Muscle layer of colon (tissue), 2 donors: ENCODE measurements around the gene PINLYP.

Experiments used
- H3K27ac ChIP-seq: one replicate; pipeline ENCODE4 v1.7.0; 2013; ENCODE audit warnings: low read depth, mild to moderate bottlenecking, low read length, moderate library complexity
- H3K27me3 ChIP-seq, 2 donors: one replicate each; pipeline ENCODE4 v1.7.0; 2013; ENCODE audit warnings: low read length in 2 of 2, mild to moderate bottlenecking in 2 of 2; ENCODE audit not compliant: insufficient read depth in 2 of 2, control insufficient read depth in 1 of 2
- H3K36me3 ChIP-seq: one replicate; pipeline ENCODE4 v1.7.0; 2013; ENCODE audit warnings: mild to moderate bottlenecking, low read length; ENCODE audit not compliant: insufficient read depth
- H3K4me1 ChIP-seq: one replicate; pipeline ENCODE4 v1.7.0; 2013; ENCODE audit warnings: mild to moderate bottlenecking, low read length; ENCODE audit not compliant: insufficient read depth
- H3K4me3 ChIP-seq, 2 donors: one replicate each; pipeline ENCODE4 v1.7.0; 2013; ENCODE audit warnings: low read length in 2 of 2, low read depth in 1 of 2, mild to moderate bottlenecking in 1 of 2, moderate library complexity in 1 of 2
- H3K9ac ChIP-seq: one replicate; pipeline ENCODE4 v1.7.0; 2013; ENCODE audit warnings: low read length
- H3K9me3 ChIP-seq: one replicate; pipeline ENCODE4 v1.7.0; 2013; ENCODE audit warnings: mild to moderate bottlenecking, low read length
- donor health status: abdominal sarcoma.
- donor health status: Adenocarcinoma of cecum.

Gene PINLYP

GRCh38 chr19:43626838-43627237, 51.2 kb downstream of the PINLYP start:
- Histone ChIP-seq H3K9me3 (no peaks in the 10 kb centered on the region), H3K4me3 (no peak overlapping the region), H3K27ac (no peak overlapping the region), H3K9ac (no peak overlapping the region), H3K27me3 (no peaks in the 10 kb centered on the region), H3K36me3 (no peaks in the 10 kb centered on the region), H3K4me1 (no peaks in the 10 kb centered on the region)

GRCh38 chr19:43628646-43629326, 53.2 kb downstream of the PINLYP start:
- Histone ChIP-seq H3K36me3 (no peaks in the 10 kb centered on the region), H3K9me3 (no peaks in the 10 kb centered on the region), H3K4me1 (no peaks in the 10 kb centered on the region), H3K9ac (no peak overlapping the region), H3K27me3 (no peaks in the 10 kb centered on the region), H3K27ac (no peak overlapping the region), H3K4me3 (no peak overlapping the region)

DNA sequence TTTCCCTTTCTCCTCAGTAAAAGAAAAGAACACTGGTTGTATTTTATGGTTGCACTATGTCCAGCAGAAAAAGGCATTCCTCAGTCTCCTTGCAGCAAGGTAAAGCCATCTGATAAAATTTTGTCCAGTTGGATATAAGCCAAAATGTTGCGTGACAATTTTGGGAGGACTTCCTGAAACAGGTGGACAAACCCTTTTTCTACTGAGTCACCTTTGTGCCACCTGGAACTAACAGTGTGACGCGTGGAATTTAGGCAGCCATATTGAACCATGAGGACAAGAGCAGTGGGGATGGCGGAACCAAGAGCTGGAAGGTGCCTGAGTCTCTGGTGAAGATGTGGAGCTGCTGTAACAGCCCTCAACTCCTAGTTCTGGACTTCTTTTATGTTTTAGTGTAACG, 55.9 kb downstream of the PINLYP start:
- H3K27ac ChIP-seq = no peak overlapping the region
- H3K9ac ChIP-seq = no peak overlapping the region
- H3K4me1 ChIP-seq = no peaks in the 10 kb centered on the region
- H3K36me3 ChIP-seq = no peaks in the 10 kb centered on the region
- no peaks in the 10 kb centered on the region for H3K27me3 ChIP-seq
- no peaks in the 10 kb centered on the region for H3K9me3 ChIP-seq
- H3K4me3 ChIP-seq = no peak overlapping the region
